Ovary (tissue), 3 donors: Measurements from ENCODE around the gene PXMP4.

Source experiments
- CTCF ChIP-seq, 3 donors: fragments of 450-650 bp in 2 of 3; fragments of 200-600 bp in 1 of 3; IDR thresholded peaks; one replicate each; pipeline versions ENCODE4 v1.5.1 to v1.8.0; 2016 to 2022; ENCODE audit warnings: antibody characterized with exemption in 3 of 3, mild to moderate bottlenecking in 1 of 3
- EP300 ChIP-seq: sonication (generic); formaldehyde crosslinking; IDR thresholded peaks from one replicate; pipeline ENCODE4 v1.6.1; 2017; ENCODE audit warnings: antibody characterized with exemption
- POLR2A ChIP-seq: fragments of 450-650 bp; IDR thresholded peaks from one replicate; pipeline ENCODE4 v1.6.1; 2017; ENCODE audit warnings: antibody characterized with exemption, mild to moderate bottlenecking, moderate library complexity
- donor health status: DM: no; HTN: no; CAD: no.

- no peak for TF ChIP-seq EP300
- TF ChIP-seq CTCF (IDR thresholded peaks at IDR 0.05), result no peak
- TF ChIP-seq POLR2A, result no peak
Observed at GRCh38 chr20:33730946-33731692, 11.0 kb upstream of the PXMP4 start.
